Sigmoid colon (tissue), 7 donors: ENCODE results near the gene OXT. TPM values are rescaled to one million over a fixed set of nuclear protein-coding genes. Genes with fewer than 3 reads are reported as not detected.
A peak's percentile ranks its signal among the peaks of the same experiment; 100 is the strongest.

Experiments used
- DNase-seq: peaks from one replicate; pipeline ENCODE4 v3.0.0-alpha.2; 2019
- H3K27ac ChIP-seq, 4 donors: fragments of 200-600 bp; sonication (generic); one replicate each; pipeline ENCODE4 v1.5.1; 2016 to 2019; ENCODE audit warnings: mild to moderate bottlenecking in 1 of 4
- H3K27me3 ChIP-seq, 3 donors: fragments of 200-600 bp; sonication (generic); one replicate each; pipeline ENCODE4 v1.5.1; 2019; ENCODE audit warnings: mild to moderate bottlenecking in 1 of 3
- H3K36me3 ChIP-seq, 4 donors: fragments of 200-600 bp; sonication (generic); one replicate each; pipeline ENCODE4 v1.5.1; 2016 to 2019
- H3K4me1 ChIP-seq, 4 donors: fragments of 200-600 bp; sonication (generic); one replicate each; pipeline ENCODE4 v1.5.1; 2017 to 2019
- H3K4me3 ChIP-seq, 4 donors: fragments of 200-600 bp; sonication (generic); one replicate each; pipeline ENCODE4 v1.5.1; 2017 to 2019; ENCODE audit warnings: mild to moderate bottlenecking in 2 of 4, moderate library complexity in 1 of 4
- H3K9me3 ChIP-seq, 4 donors: fragments of 200-600 bp in 3 of 4; sonication (generic) in 3 of 4; one replicate each; pipeline versions ENCODE4 v1.5.1 to v1.6.1; 2013 to 2019
- EP300 ChIP-seq, 4 donors: sonication (generic); formaldehyde crosslinking; IDR thresholded peaks; one replicate each; pipeline ENCODE4 v1.6.1; 2017; ENCODE audit warnings: antibody characterized with exemption in 4 of 4
- POLR2A ChIP-seq, 2 donors: fragments of 450-650 bp; IDR thresholded peaks; one replicate each; pipeline ENCODE4 v1.6.1; 2016; ENCODE audit warnings: antibody characterized with exemption in 2 of 2, mild to moderate bottlenecking in 2 of 2, moderate library complexity in 2 of 2
- POLR2AphosphoS5 ChIP-seq, 4 donors: sonication (generic); formaldehyde crosslinking; IDR thresholded peaks; one replicate each; pipeline ENCODE4 v1.6.1; 2017; ENCODE audit warnings: antibody characterized with exemption in 4 of 4
- WGBS, 2 donors: extraction: QIAGEN DNeasy Blood & Tissue Kit; methylation state at CpG; one replicate each; pipeline ENCODE4 v1.1.7; 2013; 5-methylcytosine and 5-hydroxymethylcytosine counted together
- intact Hi-C: fragments of 100-400 bp; cut with DNase I; formaldehyde crosslinking; loops from one replicate; pipeline ENCODE4 v1.15.1; 2023
- polyA plus RNA-seq, 3 donors: library from polyadenylated mRNA; stranded (reverse); fragments of 200-250 nt; gene quantifications; one replicate each; pipeline ENCODE4 v1.2.3, GENCODE V29; 2013
- total RNA-seq, 4 donors: library from RNA; depleted of rRNA; stranded (reverse); fragments of >200 nt; gene quantifications; one replicate each; pipeline ENCODE4 v1.1.0, GENCODE V29; 2016
- TF ChIP-seq, protein P1 (sequence below), 4 experiments: fragments of 450-650 bp in 3 of 4; fragments of 200-600 bp in 1 of 4; IDR thresholded peaks; one replicate each; pipeline ENCODE4 v1.5.1; 2016 to 2019; ENCODE audit warnings: antibody characterized with exemption in 4 of 4, mild to moderate bottlenecking in 3 of 4, moderate library complexity in 2 of 4
- donor health status: healthy with polysubstance abuse.
- donor health status: Bipolar disorder and iron deficiency.
- donor health status: healthy.

OXT gene
- total and polyA plus RNA-seq, 7 donors, result 0.29 TPM; not detected in 6

GRCh38 chr20:3111507-3111906 lies 40.1 kb downstream of the OXT start:
- Histone ChIP-seq H3K4me3 (no peak overlapping the region), H3K27ac (no peak overlapping the region), H3K27me3 (no peaks in the 10 kb centered on the region), H3K36me3 (peaks cover 0 to 63% (median 17%) of the 10 kb centered on the region in 4 donors), H3K4me1 (peaks cover 0 to 6% (median 4%) of the 10 kb centered on the region in 4 donors), H3K9me3 (no peaks in the 10 kb centered on the region)
- intact Hi-C loops, result no loop called here
- WGBS, 2 donors, result 90 to 93% methylated on average over 7 of the region's 7 CpGs
- no peak for DNase-seq
- TF ChIP-seq, protein P1, sequence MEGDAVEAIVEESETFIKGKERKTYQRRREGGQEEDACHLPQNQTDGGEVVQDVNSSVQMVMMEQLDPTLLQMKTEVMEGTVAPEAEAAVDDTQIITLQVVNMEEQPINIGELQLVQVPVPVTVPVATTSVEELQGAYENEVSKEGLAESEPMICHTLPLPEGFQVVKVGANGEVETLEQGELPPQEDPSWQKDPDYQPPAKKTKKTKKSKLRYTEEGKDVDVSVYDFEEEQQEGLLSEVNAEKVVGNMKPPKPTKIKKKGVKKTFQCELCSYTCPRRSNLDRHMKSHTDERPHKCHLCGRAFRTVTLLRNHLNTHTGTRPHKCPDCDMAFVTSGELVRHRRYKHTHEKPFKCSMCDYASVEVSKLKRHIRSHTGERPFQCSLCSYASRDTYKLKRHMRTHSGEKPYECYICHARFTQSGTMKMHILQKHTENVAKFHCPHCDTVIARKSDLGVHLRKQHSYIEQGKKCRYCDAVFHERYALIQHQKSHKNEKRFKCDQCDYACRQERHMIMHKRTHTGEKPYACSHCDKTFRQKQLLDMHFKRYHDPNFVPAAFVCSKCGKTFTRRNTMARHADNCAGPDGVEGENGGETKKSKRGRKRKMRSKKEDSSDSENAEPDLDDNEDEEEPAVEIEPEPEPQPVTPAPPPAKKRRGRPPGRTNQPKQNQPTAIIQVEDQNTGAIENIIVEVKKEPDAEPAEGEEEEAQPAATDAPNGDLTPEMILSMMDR (IDR thresholded peaks at IDR 0.05), result no peak

DNA sequence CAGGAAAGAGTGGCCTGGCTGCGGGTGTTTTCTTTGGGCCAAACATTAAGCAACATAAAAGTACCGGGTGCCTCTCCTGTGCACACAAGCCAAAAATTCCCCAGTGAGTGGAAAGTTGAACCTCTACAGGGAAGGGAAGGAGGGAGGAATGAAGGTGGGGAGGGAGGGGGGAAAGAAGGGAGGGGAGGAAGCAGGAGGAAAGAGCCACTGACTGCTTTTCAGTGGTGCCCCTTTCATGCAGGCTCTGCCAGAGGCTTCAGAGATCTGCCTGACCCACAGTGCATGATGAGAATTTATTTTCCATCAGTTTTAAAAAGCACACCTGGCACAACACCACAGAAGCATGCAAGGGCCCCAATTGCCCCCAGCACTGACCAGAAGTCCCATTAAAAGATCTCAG lies 40.6 kb downstream of the OXT start:
- Histone ChIP-seq H3K27ac (no peak overlapping the region), H3K9me3 (no peaks in the 10 kb centered on the region), H3K4me1 (peaks cover 0 to 6% (median 4%) of the 10 kb centered on the region in 4 donors), H3K27me3 (no peaks in the 10 kb centered on the region), H3K36me3 (peaks cover 0 to 59% (median 14%) of the 10 kb centered on the region in 4 donors), H3K4me3 (no peak overlapping the region)
- no peak for DNase-seq
- intact Hi-C loops, result no loop called here
- TF ChIP-seq EP300 (IDR thresholded peaks at IDR 0.05) (no peak), POLR2AphosphoS5 (IDR thresholded peaks at IDR 0.05) (no peak), POLR2A (IDR thresholded peaks at IDR 0.05) (no peak)
- TF ChIP-seq, protein P1 (IDR thresholded peaks at IDR 0.05), result no peak
- 90% methylated on average over 2 of the region's 2 CpGs for WGBS, 2 donors

- WGBS, 2 donors, result 54 to 59% methylated on average over 30 of the region's 30 CpGs
- DNase-seq, result no peak
- H3K27ac ChIP-seq, result no peak overlapping the region
- peaks cover 0 to 13% (median 8%) of the 10 kb centered on the region in 4 donors for H3K4me1 ChIP-seq
- no peaks in the 10 kb centered on the region for H3K9me3 ChIP-seq
- peaks cover 0 to 33% (median 2%) of the 10 kb centered on the region in 4 donors for H3K36me3 ChIP-seq
- no peak for TF ChIP-seq EP300 (IDR thresholded peaks at IDR 0.05)
- TF ChIP-seq POLR2A (IDR thresholded peaks at IDR 0.05), result no peak
- TF ChIP-seq POLR2AphosphoS5 (IDR thresholded peaks at IDR 0.05), result no peak
- TF ChIP-seq, protein P1 (IDR thresholded peaks at IDR 0.05), result peak in 3 of 4 experiments; percentile 44 to 64 (median 55)
- H3K27me3 ChIP-seq, result no peaks in the 10 kb centered on the region
- no peak overlapping the region for H3K4me3 ChIP-seq
- intact Hi-C loops, result loop anchor here (2.0 kb wide), 1 partner anchor 61 kb away; no protein-coding TSS in a partner anchor
Observed at GRCh38 chr20:3115190-3116107, 44.0 kb downstream of the OXT start.

DNA sequence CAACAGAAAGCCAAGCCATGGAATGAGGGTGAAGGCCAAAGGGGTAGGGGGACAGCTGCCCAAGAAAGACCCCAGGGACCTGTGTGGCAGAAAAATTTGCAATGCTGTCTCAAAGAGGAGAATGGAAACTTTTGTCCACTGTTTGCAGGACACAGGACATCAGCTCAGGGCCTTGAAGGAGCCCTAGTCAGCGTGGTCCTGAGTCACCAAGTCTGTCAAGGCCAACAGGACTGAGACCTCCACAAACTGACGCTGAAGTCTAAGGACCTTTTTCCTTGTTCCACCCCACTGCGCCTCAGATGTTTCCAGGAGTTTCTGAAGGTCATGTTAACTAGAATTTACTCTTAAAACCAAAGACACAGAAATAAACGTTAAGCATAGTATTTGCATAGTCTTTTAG lies 44.9 kb downstream of the OXT start:
- Histone ChIP-seq H3K27ac (no peak overlapping the region), H3K9me3 (no peaks in the 10 kb centered on the region), H3K36me3 (peaks cover under 1 to 42% (median 10%) of the 10 kb centered on the region in 4 donors), H3K4me3 (no peak overlapping the region), H3K4me1 (peaks cover 0 to 13% (median 8%) of the 10 kb centered on the region in 4 donors), H3K27me3 (no peaks in the 10 kb centered on the region)
- DNase-seq, result no peak
- intact Hi-C loops, result loop anchor here (2.0 kb wide), 1 partner anchor 62 kb away; no protein-coding TSS in a partner anchor
- TF ChIP-seq EP300 (IDR thresholded peaks at IDR 0.05) (no peak), POLR2AphosphoS5 (IDR thresholded peaks at IDR 0.05) (no peak), POLR2A (IDR thresholded peaks at IDR 0.05) (no peak)
- TF ChIP-seq, protein P1 (IDR thresholded peaks at IDR 0.05), result no peak
- WGBS, 2 donors, result 85 to 89% methylated on average over 4 of the region's 4 CpGs
